ENCODE measurements around the gene RAB14. TPM values are rescaled to one million over a fixed set of nuclear protein-coding genes. Genes with fewer than 3 reads are reported as not detected.
A peak's percentile ranks its signal among the peaks of the same experiment; 100 is the strongest.

The RAB14 gene
- total RNA-seq, 1 experiment from 2014 or later = 73.2 TPM

DNA sequence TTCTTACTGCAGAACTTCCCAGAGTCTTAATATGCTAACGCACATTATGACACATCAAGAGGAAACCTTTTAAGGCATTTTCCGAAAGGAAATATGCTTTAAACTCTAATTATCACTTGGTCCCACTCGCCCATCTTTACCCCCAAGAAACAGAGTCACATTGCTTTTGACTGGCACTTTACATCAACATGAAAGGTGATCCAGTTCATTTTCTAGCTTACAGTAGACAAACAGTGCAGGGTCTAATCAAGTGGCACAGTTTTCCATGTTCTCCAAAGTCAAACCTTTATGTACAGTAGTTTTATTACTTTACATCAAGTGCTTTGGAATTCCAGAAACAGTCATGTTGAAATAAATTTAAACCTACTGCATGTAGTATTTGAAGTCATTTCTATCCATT is 12.0 kb downstream of the RAB14 start:
- Histone ChIP-seq H3K4me3 (ENCODE audit: low read depth, low read length) (no peak overlapping the region), H3K36me3 (ENCODE audit: control insufficient read depth, insufficient read depth, low read length) (0 out of 2 replicates have a peak, but pooled peaks cover 1% of the 10 kb centered on the region), H3K9me3 (no peaks in the 10 kb centered on the region; the same call in 1 of the 2 replicates), H3K27me3 (replicated peaks; ENCODE audit: control insufficient read depth, insufficient read depth, low read length) (no peaks in the 10 kb centered on the region), H3K4me1 (peaks cover 16% of the 10 kb centered on the region)
- Mint-ChIP-seq H3K27ac (ENCODE audit: unreplicated experiment) (no peak overlapping the region), H3K4me1 (ENCODE audit: low read depth, unreplicated experiment) (peaks cover 34% of the 10 kb centered on the region), H3K9me3 (ENCODE audit: unreplicated experiment) (no peaks in the 10 kb centered on the region), H3K4me3 (ENCODE audit: unreplicated experiment) (no peak overlapping the region), H3K36me3 (ENCODE audit: insufficient read depth, unreplicated experiment) (peaks cover 20% of the 10 kb centered on the region), H3K27me3 (ENCODE audit: insufficient read depth, unreplicated experiment) (no peaks in the 10 kb centered on the region)
- BruUV-seq (replicated peaks) = no TSS peak
- TF ChIP-seq, protein P1, sequence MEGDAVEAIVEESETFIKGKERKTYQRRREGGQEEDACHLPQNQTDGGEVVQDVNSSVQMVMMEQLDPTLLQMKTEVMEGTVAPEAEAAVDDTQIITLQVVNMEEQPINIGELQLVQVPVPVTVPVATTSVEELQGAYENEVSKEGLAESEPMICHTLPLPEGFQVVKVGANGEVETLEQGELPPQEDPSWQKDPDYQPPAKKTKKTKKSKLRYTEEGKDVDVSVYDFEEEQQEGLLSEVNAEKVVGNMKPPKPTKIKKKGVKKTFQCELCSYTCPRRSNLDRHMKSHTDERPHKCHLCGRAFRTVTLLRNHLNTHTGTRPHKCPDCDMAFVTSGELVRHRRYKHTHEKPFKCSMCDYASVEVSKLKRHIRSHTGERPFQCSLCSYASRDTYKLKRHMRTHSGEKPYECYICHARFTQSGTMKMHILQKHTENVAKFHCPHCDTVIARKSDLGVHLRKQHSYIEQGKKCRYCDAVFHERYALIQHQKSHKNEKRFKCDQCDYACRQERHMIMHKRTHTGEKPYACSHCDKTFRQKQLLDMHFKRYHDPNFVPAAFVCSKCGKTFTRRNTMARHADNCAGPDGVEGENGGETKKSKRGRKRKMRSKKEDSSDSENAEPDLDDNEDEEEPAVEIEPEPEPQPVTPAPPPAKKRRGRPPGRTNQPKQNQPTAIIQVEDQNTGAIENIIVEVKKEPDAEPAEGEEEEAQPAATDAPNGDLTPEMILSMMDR (IDR thresholded peaks at IDR 0.05; ENCODE audit: insufficient read depth in 1 of 2, low read depth in 1 of 2, low read length in 1 of 2, severe bottlenecking in 1 of 2, unreplicated experiment in 1 of 2) = no peak
- POLR2A ChIA-PET = no interaction called here
- no peak for DNase-seq
- intact Hi-C loops (cut with micrococcal nuclease; ENCODE audit: unreplicated experiment) = no loop called here
- CTCF ChIA-PET = no interaction called here

DNA sequence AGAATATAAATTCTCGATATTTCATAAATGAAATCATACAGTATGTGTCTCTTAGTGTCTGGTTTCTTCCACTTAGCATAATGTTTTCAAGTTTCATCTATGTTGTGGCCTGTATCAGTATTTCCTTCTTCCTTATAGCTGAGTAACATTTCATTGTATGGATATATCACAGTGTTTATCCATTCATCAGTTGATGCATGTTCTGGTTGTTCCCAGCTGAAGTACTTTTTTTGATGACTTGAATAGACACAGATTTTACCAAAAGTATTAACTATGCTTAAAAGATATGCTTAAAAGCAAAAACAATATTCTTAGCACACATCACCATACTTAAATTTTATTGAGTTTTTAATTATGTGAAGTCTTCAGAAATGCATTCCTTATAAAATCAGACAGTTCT is 12.7 kb downstream of the RAB14 start:
- no peak overlapping the region for H3K27ac Mint-ChIP-seq (ENCODE audit: unreplicated experiment)

DNA sequence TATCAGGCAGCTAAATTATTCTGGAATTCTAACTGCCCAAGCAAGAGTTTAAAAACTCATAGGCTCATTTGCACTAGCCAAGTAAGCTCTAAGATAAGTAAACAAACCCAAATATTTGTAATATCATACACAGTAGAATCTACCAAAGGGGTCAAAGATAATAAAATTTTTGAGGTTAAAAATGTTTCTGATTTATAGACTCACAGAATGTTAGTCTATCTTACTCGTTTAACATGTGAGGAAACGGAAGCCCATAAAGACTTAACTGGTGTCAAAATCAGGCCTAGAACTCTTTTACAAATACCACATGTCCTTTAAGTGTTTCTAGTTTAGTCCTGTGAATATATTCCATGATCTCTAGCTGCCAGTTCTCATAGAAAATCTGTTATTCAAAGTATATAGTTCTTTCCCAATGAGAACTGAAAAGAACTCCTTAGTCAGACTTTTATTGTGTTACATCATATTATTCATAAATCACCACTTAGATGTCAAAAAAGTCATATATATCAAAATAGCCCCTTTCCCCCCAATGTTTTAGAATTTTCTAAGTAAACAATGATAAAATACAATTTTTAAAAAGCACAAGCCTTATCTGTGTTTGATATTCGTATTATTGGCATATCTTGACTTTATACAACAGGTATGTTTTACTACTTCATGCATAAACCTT is 13.9 kb downstream of the RAB14 start:
- Mint-ChIP-seq H3K9me3 (ENCODE audit: unreplicated experiment) (no peaks in the 10 kb centered on the region), H3K27me3 (ENCODE audit: insufficient read depth, unreplicated experiment) (no peaks in the 10 kb centered on the region), H3K4me3 (ENCODE audit: unreplicated experiment) (peak overlapping the region; percentile 7), H3K4me1 (ENCODE audit: low read depth, unreplicated experiment) (peaks cover 40% of the 10 kb centered on the region), H3K27ac (ENCODE audit: unreplicated experiment) (peak overlapping the region; percentile 22), H3K36me3 (ENCODE audit: insufficient read depth, unreplicated experiment) (peaks cover 31% of the 10 kb centered on the region)
- intact Hi-C loops (cut with micrococcal nuclease; ENCODE audit: unreplicated experiment) = loop anchor here (2.0 kb wide), 1 partner anchor 13 kb away; the partner anchor contains the start of gene RAB14
- Histone ChIP-seq H3K4me3 (ENCODE audit: low read depth, low read length) (no peak overlapping the region), H3K4me1 (peaks cover 35% of the 10 kb centered on the region), H3K9me3 (no peaks in the 10 kb centered on the region; the same call in 1 of the 2 replicates), H3K36me3 (ENCODE audit: control insufficient read depth, insufficient read depth, low read length) (0 out of 2 replicates have a peak, but pooled peaks cover 1% of the 10 kb centered on the region), H3K27me3 (replicated peaks; ENCODE audit: control insufficient read depth, insufficient read depth, low read length) (no peaks in the 10 kb centered on the region)
- TF ChIP-seq, protein P1 (IDR thresholded peaks at IDR 0.05; ENCODE audit: insufficient read depth in 1 of 2, low read depth in 1 of 2, low read length in 1 of 2, severe bottlenecking in 1 of 2, unreplicated experiment in 1 of 2) = no peak
- CTCF ChIA-PET = no interaction called here
- no TSS peak for BruUV-seq (replicated peaks)
- DNase-seq = no peak
- POLR2A ChIA-PET = no interaction called here

More for the DNA sequence above, 12.7 kb downstream of the RAB14 start:
- Histone ChIP-seq H3K36me3 (ENCODE audit: control insufficient read depth, insufficient read depth, low read length) (0 out of 2 replicates have a peak, but pooled peaks cover 1% of the 10 kb centered on the region), H3K9me3 (no peaks in the 10 kb centered on the region; the same call in 1 of the 2 replicates), H3K27me3 (replicated peaks; ENCODE audit: control insufficient read depth, insufficient read depth, low read length) (no peaks in the 10 kb centered on the region), H3K4me3 (ENCODE audit: low read depth, low read length) (no peak overlapping the region), H3K4me1 (peaks cover 23% of the 10 kb centered on the region)
- no peak overlapping the region for H3K4me3 Mint-ChIP-seq (ENCODE audit: unreplicated experiment)
- no peaks in the 10 kb centered on the region for H3K9me3 Mint-ChIP-seq (ENCODE audit: unreplicated experiment)
- H3K4me1 Mint-ChIP-seq (ENCODE audit: low read depth, unreplicated experiment) = peaks cover 32% of the 10 kb centered on the region
- no TSS peak for BruUV-seq (replicated peaks)
- TF ChIP-seq, protein P1 (IDR thresholded peaks at IDR 0.05; ENCODE audit: insufficient read depth in 1 of 2, low read depth in 1 of 2, low read length in 1 of 2, severe bottlenecking in 1 of 2, unreplicated experiment in 1 of 2) = no peak
- H3K36me3 Mint-ChIP-seq (ENCODE audit: insufficient read depth, unreplicated experiment) = peaks cover 20% of the 10 kb centered on the region
- no peaks in the 10 kb centered on the region for H3K27me3 Mint-ChIP-seq (ENCODE audit: insufficient read depth, unreplicated experiment)
- no peak for DNase-seq
- ChIA-PET POLR2A (no interaction called here), CTCF (no interaction called here)
- intact Hi-C loops (cut with micrococcal nuclease; ENCODE audit: unreplicated experiment) = no loop called here
